ENCODE data around the gene PI4KB. TPM values are rescaled to one million over a fixed set of nuclear protein-coding genes. Genes with fewer than 3 reads are reported as not detected.

PI4KB gene
- polyA plus RNA-seq, 1 donor from 2014 or later, result 22.8 TPM

DNA sequence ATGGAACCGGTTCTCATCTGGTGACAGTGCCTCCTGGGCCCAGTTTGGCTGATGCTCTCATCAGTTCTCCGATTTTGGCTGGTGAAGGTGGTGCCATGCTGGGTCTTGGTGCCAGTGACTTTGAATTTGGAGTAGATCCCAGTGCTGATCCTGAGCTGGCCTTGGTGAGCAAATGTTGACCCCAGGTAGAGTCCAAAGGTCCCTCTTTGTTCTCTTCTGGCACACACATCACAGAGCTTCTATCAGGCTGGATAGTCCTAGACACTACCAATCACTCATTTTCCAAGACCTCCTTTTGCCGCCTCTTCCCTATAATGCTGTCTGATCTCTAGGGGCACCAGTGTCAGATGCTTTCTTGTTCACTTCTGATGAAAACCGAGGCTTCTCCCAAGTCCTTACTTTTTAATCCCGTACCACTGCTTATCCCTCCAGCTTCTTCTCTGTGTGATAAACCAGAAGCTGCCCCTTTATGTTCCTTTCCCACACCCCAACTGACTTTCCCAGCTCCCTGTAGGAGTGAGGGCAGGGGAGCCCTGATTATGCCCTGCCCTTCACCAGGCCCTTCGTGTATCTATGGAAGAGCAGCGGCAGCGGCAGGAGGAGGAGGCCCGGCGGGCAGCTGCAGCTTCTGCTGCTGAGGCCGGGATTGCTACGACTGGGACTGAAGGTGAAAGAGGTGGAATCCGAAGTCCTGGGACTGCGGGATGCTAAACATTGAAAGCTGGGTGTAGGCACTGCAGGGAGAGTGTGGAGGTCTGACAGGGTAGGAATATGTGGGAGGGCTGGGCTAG lies 61.6 kb downstream of the PI4KB start:
- no peaks in the 10 kb centered on the region for H3K36me3 ChIP-seq (ENCODE audit: insufficient read depth, low read length)
- no peak overlapping the region for H3K9ac ChIP-seq (ENCODE audit: low read length)
- H2AFZ ChIP-seq (ENCODE audit: low read depth, low read length), result no peak overlapping the region
- no peaks in the 10 kb centered on the region for H3K9me3 ChIP-seq (ENCODE audit: low read length)
- TF ChIP-seq TAF1 (IDR thresholded peaks at IDR 0.05; ENCODE audit: low read depth) (no peak), POLR2AphosphoS5 (IDR thresholded peaks at IDR 0.05) (no peak), EZH2 (IDR thresholded peaks at IDR 0.05; ENCODE audit: borderline replicate concordance, insufficient read depth, low read length, poor library complexity, severe bottlenecking) (no peak), EP300 (conservative IDR thresholded peaks at IDR 0.05; ENCODE audit: poor library complexity, severe bottlenecking) (no peak), SMC3 (conservative IDR thresholded peaks at IDR 0.05; ENCODE audit: poor library complexity) (no peak), MXI1 (conservative IDR thresholded peaks at IDR 0.05; ENCODE audit: poor library complexity, severe bottlenecking) (no peak), RAD21 (conservative IDR thresholded peaks at IDR 0.05) (no peak)
- TF ChIP-seq, protein P1, sequence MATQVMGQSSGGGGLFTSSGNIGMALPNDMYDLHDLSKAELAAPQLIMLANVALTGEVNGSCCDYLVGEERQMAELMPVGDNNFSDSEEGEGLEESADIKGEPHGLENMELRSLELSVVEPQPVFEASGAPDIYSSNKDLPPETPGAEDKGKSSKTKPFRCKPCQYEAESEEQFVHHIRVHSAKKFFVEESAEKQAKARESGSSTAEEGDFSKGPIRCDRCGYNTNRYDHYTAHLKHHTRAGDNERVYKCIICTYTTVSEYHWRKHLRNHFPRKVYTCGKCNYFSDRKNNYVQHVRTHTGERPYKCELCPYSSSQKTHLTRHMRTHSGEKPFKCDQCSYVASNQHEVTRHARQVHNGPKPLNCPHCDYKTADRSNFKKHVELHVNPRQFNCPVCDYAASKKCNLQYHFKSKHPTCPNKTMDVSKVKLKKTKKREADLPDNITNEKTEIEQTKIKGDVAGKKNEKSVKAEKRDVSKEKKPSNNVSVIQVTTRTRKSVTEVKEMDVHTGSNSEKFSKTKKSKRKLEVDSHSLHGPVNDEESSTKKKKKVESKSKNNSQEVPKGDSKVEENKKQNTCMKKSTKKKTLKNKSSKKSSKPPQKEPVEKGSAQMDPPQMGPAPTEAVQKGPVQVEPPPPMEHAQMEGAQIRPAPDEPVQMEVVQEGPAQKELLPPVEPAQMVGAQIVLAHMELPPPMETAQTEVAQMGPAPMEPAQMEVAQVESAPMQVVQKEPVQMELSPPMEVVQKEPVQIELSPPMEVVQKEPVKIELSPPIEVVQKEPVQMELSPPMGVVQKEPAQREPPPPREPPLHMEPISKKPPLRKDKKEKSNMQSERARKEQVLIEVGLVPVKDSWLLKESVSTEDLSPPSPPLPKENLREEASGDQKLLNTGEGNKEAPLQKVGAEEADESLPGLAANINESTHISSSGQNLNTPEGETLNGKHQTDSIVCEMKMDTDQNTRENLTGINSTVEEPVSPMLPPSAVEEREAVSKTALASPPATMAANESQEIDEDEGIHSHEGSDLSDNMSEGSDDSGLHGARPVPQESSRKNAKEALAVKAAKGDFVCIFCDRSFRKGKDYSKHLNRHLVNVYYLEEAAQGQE (IDR thresholded peaks at IDR 0.05; ENCODE audit: borderline replicate concordance), result no peak
- TF ChIP-seq, protein P2, sequence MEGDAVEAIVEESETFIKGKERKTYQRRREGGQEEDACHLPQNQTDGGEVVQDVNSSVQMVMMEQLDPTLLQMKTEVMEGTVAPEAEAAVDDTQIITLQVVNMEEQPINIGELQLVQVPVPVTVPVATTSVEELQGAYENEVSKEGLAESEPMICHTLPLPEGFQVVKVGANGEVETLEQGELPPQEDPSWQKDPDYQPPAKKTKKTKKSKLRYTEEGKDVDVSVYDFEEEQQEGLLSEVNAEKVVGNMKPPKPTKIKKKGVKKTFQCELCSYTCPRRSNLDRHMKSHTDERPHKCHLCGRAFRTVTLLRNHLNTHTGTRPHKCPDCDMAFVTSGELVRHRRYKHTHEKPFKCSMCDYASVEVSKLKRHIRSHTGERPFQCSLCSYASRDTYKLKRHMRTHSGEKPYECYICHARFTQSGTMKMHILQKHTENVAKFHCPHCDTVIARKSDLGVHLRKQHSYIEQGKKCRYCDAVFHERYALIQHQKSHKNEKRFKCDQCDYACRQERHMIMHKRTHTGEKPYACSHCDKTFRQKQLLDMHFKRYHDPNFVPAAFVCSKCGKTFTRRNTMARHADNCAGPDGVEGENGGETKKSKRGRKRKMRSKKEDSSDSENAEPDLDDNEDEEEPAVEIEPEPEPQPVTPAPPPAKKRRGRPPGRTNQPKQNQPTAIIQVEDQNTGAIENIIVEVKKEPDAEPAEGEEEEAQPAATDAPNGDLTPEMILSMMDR (IDR thresholded peaks at IDR 0.05; ENCODE audit: poor library complexity, severe bottlenecking), result no peak
- H3K27ac ChIP-seq (ENCODE audit: low read length), result no peak overlapping the region
- H3K79me2 ChIP-seq (replicated peaks; ENCODE audit: insufficient read depth, low read length), result no peaks in the 10 kb centered on the region
- no peaks in the 10 kb centered on the region for H3K9me2 ChIP-seq (ENCODE audit: insufficient read depth, low read length)
- no peaks in the 10 kb centered on the region for H3F3A ChIP-seq (ENCODE audit: insufficient read depth, low read length, poor library complexity, severe bottlenecking)
- H3K4me3 ChIP-seq (ENCODE audit: low read length), result no peak overlapping the region
- no peaks in the 10 kb centered on the region for H4K20me1 ChIP-seq (ENCODE audit: insufficient read depth)
- no peaks in the 10 kb centered on the region for H3K27me3 ChIP-seq (ENCODE audit: insufficient read depth, low read depth, low read length)
- no peak overlapping the region for H3K4me2 ChIP-seq (ENCODE audit: low read length)

DNA sequence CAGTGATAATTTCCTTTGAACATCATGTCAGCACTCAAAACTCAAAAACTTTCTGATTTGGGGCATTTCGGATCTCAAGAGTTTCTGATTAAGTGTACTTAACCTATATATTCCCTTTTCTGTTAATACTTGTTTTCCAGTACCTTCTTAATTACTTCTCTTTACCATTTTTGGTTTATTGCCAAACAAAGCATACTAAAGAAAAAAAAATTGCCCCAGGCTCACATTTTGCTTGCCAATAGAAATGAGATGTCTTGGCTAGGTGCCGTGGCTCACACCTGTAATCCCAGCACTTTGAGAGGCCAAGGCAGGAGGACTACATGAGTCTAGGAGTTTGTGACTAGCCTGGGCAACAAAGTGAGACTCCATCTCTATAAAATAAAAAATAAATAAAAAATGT lies 67.9 kb downstream of the PI4KB start:
- peaks cover 28% of the 10 kb centered on the region for H3K79me2 ChIP-seq (replicated peaks; ENCODE audit: insufficient read depth, low read length)
- H3K36me3 ChIP-seq (ENCODE audit: insufficient read depth, low read length), result no peaks in the 10 kb centered on the region
- H4K20me1 ChIP-seq (ENCODE audit: insufficient read depth), result no peaks in the 10 kb centered on the region
- H3K9ac ChIP-seq (ENCODE audit: low read length), result no peak overlapping the region
- H3K27ac ChIP-seq (ENCODE audit: low read length), result no peak overlapping the region
- no peak overlapping the region for H3K4me2 ChIP-seq (ENCODE audit: low read length)
- TF ChIP-seq POLR2AphosphoS5 (IDR thresholded peaks at IDR 0.05) (no peak), MXI1 (conservative IDR thresholded peaks at IDR 0.05; ENCODE audit: poor library complexity, severe bottlenecking) (no peak), RAD21 (conservative IDR thresholded peaks at IDR 0.05) (no peak), EP300 (conservative IDR thresholded peaks at IDR 0.05; ENCODE audit: poor library complexity, severe bottlenecking) (no peak), TAF1 (IDR thresholded peaks at IDR 0.05; ENCODE audit: low read depth) (no peak), SMC3 (conservative IDR thresholded peaks at IDR 0.05; ENCODE audit: poor library complexity) (no peak), EZH2 (IDR thresholded peaks at IDR 0.05; ENCODE audit: borderline replicate concordance, insufficient read depth, low read length, poor library complexity, severe bottlenecking) (no peak)
- TF ChIP-seq, protein P2 (IDR thresholded peaks at IDR 0.05; ENCODE audit: poor library complexity, severe bottlenecking), result no peak
- TF ChIP-seq, protein P1 (IDR thresholded peaks at IDR 0.05; ENCODE audit: borderline replicate concordance), result no peak
- H3F3A ChIP-seq (ENCODE audit: insufficient read depth, low read length, poor library complexity, severe bottlenecking), result no peaks in the 10 kb centered on the region
- no peaks in the 10 kb centered on the region for H3K9me3 ChIP-seq (ENCODE audit: low read length)
- no peaks in the 10 kb centered on the region for H3K9me2 ChIP-seq (ENCODE audit: insufficient read depth, low read length)
- no peak overlapping the region for H3K4me3 ChIP-seq (ENCODE audit: low read length)
- no peak overlapping the region for H2AFZ ChIP-seq (ENCODE audit: low read depth, low read length)
- H3K27me3 ChIP-seq (ENCODE audit: insufficient read depth, low read depth, low read length), result no peaks in the 10 kb centered on the region

Data from neural cell (in vitro differentiated cells).